HG03064 (cell line): Measurements from ENCODE around the gene DAB1.
"Not testable (repeated sequence)": the region's sequence is repeated elsewhere in the genome, so short reads cannot be mapped to it uniquely, and the experiment has no call there.

ENCODE experiments used
- ATAC-seq: cut with Tn5 transposase; IDR thresholded peaks from one replicate; pipeline ENCODE4 v1.9.1; 2021; ENCODE audit warnings: low read depth; ENCODE audit not compliant: unreplicated experiment

The DAB1 gene

DNA sequence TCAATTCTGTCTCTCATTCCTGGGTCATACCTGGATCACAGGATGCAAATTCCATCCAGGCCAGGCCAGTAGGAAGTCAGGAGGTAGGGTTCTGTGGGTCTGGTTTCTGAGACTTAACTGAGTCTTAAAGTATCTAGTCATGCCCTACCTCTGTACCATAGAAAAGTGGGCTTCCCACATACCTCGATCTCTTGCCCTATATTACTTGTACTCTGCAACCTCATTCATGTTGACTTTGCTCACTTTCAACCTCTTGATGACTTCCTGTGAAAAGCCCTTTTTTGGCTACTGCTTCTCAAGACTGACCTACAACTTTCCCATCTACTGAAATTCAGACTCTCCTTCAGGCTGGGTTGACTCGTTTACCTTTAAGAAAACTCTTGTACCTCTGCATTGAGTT, 329.1 kb downstream of the DAB1 start:
- no peak for ATAC-seq

DNA sequence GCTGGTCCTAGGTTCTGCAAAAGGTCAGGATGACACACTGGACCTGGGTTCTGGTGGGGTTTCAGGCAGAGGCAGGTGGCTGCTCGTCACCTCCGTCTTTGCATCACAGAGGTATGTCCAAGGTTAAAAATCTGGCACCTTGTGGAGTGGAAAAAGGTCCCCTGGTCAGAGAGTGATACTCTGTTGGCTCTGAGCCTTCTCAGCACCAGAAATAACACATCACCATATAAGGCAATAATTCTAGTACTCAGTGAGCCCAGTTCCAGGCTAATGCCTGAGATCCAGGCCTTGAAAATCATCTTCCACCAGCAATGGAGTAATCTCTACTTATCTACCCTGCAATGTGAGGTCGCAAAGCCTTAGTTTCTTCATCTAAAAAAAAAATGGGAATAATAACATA, 330.7 kb downstream of the DAB1 start:
- no peak for ATAC-seq

DNA sequence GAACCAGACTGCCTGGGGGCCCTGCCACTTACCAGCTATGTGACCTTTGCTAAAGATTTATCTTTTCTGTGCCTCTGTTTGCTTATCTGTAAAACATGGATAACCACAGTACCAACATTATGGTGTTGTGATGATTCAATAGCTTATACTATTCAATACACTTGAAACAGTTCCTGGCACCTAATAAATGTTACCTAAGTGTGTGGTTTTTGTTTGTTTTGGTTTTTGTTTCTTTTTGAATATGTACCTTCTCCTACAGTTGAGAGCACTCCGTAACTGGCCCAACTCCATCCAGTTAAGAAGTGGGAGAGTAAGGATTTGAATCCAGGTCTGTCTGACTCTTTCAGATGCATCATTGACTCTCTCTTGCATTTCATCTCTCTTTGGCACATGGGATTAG, 332.2 kb downstream of the DAB1 start:
- no peak for ATAC-seq

DNA sequence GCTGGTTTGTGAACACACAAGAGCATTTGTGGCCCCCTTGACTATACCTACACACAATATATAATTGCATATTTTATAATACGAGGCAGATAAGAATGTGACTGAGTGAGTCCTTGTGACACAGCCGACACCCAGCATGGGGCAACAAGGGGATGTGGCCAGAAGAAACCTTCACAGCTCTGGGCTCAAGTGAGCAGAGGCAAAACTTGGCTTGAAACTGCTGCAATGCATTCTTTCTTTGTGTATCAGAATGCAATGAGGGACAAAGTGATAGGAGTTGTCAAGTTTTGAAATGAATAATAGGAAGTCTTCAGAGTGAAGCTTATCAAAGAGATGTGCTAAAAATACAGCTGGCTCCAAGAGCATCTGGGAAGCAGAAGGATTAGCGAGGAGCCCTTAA, 334.0 kb downstream of the DAB1 start:
- ATAC-seq = no peak

DNA sequence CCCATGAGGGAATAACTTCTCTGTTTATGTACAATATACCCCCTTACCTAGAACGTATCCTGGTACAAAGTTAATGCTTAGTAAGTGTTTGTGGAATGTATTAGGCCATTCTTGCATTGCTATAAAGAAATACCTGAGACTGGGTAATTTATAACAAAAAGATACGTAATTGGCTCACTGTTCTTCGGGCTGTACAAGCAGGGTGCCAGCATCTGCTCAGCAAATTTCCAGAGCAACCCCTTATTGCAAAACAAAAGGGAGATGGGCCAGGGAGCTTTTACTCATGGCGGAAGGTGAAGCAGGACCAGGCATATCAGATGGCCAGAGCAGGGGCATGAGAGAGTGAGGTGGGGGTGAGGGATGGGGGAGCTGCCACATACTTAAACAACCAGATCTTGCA, 334.6 kb downstream of the DAB1 start:
- no peak for ATAC-seq

DNA sequence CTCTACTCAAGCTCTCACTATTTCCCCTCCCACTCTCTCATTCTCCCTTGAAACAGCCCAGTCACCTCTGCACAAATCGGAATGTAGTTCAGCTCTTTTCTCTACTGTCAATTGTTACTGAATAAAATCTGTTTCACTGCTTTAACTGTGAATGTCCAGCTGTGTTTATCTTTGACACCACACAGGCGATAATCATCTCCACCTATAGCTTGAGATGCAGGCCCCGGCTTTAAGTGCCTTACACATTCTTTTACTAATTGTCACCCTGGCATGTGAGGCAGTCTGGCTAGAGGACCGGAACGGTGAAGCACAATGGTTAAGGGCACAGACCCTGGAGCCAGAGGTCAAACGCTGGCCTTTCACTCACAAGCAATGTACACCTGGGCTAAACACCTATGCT, 335.2 kb downstream of the DAB1 start:
- no peak for ATAC-seq

DNA sequence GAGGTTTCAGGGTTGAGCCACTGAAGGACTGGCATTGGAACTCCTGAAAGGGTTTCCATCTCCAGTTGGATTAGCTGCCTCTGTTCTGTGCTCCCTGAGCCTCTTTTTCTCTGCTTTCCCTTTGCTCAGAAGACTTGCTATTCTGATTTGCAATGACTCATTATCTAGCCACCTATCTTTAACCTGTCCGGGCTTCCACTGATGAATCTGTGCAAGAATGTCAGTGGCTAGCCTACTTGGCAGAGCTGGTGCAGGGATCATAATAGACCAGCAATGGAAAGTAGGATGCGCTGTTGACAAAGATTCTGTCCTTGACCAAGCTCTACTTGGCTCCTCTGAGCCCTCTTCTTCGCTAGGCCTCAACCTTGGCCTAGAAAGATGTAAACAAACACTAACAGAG, 336.2 kb downstream of the DAB1 start:
- not testable (repeated sequence) for ATAC-seq

DNA sequence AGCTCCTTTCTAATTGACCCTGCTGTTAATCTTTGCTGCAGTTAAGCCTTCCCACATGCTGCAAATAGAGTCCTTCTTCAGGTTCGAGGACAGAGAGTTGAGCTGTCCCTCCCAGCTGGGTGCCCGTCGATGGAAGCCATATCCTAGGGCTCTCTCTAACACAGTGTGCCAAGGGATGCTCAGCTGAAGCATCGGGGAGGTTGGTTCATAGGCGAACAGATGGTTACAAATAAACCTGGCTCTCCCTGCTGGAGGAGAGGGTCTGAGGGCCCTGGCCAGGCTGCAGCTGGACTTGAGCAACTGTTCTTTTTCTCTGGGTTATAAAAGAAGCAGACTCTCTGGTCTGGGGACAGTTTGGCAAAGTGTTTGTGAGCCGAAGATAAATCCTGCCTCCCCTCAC, 337.7 kb downstream of the DAB1 start:
- ATAC-seq = no peak

DNA sequence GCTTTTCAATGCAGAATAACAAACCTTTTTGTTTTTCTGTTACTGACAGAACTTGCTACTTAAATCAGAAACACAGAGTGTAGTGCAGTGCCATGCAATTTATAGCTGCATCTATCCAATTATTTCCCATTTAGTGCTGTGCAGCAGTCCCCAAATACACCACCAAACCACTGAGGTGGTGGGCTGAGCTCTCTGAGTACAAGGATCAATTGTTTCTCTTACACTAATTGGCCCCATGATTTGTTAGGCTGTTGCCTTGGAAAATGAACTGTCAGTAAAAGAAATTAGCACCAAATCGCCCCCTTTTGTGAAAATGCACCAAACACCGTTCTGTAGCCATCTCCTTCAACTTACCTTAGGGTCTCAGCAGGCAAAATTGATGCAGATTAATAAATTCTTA, 339.2 kb downstream of the DAB1 start:
- no peak for ATAC-seq

DNA sequence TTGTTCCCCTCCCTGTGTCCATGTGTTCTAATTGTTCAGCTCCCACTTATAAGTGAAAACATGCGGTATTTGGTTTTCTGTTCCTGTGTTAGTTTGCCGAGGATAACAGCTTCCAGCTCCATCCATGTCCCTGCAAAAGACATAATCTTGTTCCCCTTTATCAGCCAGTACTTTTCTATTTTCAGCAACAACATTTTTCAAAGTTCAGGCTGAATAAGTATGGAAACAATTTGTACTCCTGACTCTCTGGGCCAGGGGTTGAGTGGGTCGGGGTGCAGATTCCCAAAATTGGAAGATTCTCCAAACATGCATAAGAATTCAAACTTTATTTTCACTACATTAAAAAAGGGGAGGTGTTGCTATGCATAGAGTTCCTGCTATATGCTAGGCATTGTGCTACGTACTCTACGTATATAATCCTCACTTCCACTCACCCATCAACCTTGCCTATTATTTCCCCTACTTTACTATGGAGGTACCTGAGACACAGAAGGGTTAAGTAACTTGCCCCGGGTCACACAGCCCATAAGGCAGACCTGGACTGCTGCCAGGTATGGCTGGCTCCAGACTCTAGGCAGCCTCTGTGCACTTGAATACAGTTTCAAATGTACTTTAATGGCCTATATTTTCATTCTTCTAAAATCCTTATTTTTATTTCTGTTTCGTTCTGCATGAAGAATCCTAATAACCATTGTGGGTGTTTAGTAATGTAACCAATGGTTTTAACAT, 341.0 kb downstream of the DAB1 start:
- no peak for ATAC-seq

DNA sequence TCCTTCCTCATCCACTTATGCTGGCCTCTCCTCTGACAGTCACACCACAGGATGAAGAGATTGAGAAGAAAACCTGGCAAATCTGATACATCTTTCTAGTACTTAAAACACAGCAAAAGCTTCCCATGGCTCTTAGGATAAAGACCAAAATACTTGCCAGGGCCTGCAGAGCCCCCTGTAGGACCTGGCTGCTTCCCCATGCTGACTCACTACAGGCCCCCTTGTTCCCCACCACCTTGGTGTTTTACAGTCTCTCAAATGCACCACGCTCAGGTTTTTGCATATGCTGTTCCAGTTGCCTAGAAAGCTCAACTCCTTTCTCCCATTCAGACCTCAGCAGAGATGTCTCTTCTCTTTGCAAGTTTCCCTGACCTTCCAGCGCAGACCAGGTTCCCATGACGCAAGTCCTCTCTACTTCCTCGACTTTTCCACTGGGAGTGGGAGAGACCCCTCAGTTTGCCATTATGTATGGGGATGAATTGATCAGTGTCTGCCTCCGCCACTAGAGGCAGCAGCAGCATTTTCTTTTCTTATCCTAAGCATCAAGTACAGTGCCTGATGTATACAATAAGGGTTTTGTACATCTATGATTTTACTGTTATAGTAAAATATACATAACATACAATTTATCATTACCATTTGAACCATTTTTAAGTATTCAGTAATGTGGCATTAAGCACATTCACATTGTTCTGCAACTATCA, 344.3 kb downstream of the DAB1 start:
- ATAC-seq = no peak

DNA sequence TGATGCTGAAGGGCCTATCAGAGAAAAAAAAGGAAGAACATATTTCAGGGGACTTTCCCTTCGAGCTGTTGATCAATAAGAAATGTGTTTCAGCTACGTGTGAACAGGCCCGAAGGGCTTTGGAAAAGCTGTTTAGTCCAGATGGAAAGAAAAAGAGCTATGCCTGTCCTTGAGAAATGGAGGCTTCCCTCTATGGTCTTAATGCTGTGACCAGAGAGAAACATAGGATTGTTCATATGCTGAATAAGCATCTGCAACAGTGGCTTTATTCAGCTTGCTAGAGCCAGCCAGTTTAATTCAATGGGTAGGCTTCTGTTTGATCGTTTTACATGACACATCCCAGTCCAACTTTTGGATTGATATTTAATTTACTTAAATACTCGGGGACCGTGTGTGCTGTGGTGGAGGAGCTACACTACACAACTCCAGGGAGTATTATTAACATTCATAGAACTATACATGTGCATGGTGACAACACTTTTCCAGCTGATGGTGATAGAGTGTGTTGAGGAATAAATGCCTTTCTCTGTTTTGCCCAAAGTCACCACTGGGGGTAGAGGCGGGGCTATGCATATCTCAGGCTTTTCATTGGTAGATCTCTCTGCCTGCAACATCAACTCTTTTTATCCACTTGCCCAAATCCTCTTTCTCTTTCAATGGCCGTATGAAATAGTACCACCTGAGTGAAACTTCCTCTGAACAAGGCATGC, 351.3 kb downstream of the DAB1 start:
- ATAC-seq = no peak

DNA sequence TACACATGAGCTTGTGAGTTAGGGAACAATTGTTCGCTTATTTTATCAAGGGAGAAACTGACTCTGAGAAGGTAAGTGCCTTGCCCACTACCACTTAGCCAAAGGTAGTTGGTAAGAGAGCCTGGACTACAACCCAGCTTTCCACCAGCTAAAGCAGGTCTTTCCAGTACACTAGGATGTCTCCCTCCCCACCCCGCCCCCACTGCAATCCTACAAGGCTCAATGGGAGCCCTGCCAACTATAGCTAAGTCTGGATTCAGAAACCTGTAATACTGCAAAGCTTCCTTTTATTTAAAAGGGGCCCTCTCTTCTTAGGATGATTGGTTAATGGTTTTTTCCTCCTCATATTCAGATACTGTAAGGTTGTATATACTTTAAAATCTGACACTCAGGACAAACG, 356.0 kb downstream of the DAB1 start:
- no peak for ATAC-seq

DNA sequence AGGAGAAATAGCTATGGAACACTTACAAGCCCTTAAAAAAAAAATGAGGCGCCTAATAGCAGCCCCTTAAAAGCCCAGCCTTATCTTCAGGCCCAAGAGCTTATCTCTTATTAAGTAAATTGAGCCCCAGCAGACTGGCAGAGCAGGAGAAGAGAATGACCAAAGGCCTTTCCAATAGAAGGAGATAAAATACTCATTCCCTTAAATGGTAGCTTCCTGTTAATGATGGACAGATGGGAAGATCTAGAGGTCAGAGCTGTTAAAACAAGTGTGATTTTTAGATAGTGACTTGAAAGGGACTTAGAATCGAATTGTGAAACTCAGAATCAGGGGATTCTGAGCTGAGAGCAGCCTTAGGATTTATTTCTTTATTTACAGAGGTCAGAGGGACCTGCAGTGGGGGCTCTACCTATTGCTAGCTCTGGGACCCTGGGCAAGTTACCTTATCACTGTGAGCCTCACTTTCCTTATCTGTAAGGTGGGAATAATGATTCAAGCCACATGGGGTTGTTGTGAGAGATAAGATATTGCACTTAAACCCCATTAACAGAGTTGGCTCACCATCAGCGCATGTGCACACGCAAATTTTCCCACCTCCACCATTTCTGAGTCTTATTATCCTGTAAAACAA, 356.8 kb downstream of the DAB1 start:
- no peak for ATAC-seq

DNA sequence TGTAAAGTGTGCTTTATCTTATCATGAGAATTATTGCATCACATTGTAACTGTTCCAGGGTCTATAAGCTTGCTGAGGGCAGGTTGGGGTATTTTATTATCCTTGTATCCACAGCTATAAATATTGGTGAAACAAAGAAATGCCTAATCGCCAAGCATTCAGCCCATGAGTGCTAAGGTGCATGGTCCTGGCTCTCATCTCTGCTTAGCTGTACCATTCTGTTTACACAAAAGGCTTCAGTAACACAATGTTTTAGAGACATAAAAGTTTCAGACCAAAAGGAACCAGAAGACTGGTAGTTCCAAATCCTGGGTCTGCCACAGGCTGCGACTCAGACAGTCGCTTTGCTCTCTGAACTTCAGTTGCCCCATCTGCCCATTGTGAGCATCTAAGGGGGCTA, 358.4 kb downstream of the DAB1 start:
- no peak for ATAC-seq

DNA sequence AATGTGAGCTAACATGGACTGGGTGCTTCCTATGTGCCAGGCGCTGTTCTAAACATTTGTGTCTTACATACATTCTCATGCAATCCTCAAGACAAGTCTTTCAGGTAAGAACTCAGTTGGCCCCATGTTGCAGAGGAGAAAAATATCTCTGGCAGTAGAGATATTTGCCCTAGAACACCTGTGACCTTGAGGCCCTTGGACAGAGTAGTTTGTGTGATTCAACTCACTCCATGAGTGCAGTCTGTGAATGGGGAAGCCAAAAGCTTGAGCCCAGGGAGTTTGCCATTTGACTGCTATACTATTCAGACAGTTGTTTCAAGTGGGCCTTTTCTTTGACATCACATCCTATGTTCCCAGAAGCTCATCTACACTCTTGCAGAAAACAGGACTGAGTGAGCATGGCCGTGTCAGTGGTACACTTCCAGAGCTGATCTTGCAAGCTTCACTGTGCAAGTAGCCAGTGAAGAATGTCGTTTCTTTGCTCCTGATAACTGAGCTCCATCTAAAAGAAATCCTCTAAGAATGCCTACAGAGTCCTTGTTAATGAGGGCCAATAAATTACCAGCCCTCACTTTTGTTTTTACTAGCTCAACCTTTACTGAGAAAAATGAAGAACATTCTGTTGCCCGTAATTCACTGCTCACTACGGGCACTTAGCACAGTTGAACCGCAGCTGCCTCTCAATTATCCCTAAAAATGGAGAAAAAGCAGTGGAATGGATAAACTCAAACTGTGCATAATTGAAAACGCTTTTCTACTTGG, 359.3 kb downstream of the DAB1 start:
- ATAC-seq = no peak

DNA sequence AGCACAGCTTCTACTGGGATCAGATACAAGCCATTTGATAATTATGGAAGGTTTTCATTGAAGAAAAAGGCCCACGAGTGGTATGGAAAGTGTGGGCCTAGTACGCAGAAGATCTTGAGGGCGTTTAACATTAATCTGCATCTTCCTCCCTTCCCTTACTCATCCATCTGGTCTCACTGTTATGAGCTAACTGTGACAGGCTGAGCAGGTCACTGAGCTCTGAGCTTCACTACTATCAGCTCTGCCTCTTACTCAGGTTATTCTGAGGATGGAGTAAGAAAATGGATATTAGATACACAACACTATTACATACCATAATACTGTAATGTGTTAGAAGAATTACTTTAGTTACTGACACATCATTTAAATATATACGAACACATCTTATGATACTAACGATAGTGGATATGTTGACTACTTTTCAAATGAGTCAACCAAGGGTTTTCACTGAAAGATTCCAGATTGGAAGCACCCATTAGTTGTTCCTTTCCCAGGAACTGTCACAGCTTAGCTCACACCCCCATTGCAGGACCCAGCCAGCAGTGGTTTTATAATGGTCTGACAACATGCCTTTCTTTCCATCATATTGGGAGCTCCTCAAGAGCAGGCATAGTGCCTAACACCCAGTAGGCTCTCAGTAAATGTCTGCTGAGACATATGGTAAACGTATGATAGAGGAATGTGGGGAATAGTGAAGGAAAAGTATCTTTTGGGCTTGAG, 360.3 kb downstream of the DAB1 start:
- no peak for ATAC-seq

DNA sequence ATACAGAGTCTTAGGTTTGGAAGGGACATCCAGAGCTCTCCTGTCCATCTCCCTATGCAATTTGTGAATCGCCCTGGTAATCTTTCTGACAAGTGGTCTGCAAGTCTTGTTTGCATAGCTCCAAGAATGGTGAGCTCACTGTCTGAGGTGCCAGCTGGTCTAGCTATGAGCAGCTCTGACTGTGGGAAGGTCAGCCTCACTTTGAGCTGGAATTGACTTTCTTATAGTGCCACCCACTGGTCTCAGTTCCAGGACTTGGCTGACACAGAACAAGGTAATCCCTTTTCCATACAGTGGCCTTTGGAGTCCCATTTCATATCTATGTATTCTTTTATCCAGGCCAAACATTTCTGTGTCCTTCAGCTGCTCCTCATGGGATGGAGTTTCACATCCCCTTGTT, 362.5 kb downstream of the DAB1 start:
- ATAC-seq = no peak

DNA sequence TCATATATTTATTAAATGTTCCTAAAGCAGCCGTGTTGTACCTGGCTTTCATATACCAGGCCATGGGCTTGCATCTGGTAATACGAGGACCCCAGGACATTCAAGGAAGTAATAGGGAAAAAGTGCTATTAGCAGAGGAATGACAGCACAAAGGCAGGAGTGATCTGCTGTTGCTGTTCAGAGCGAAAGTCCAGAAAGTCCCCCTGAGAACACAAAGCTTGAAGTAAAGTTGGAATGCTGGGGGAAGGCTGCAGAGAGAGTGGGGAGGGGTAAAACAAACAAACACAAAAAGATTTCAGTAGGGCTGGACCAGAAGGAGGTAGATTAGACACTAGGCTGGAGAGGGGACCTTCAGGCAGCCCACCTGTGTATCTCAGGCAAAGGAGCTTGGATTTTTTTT, 363.4 kb downstream of the DAB1 start:
- no peak for ATAC-seq
